GM19395 (cell line): ENCODE results near the gene FARP1.

Source experiments
- ATAC-seq: cut with Tn5 transposase; IDR thresholded peaks from one replicate; pipeline ENCODE4 v1.9.1; 2021; ENCODE audit warnings: mild to moderate bottlenecking, moderate library complexity; ENCODE audit not compliant: unreplicated experiment

Gene FARP1

GRCh38 chr13:98142380-98143156 is at the start of gene FARP1:
Gene FARP1 (plus strand): TSS chr13:98143094. CDS start chr13:98213243, 70,149 bp downstream.
- peak; percentile 67 for ATAC-seq

DNA sequence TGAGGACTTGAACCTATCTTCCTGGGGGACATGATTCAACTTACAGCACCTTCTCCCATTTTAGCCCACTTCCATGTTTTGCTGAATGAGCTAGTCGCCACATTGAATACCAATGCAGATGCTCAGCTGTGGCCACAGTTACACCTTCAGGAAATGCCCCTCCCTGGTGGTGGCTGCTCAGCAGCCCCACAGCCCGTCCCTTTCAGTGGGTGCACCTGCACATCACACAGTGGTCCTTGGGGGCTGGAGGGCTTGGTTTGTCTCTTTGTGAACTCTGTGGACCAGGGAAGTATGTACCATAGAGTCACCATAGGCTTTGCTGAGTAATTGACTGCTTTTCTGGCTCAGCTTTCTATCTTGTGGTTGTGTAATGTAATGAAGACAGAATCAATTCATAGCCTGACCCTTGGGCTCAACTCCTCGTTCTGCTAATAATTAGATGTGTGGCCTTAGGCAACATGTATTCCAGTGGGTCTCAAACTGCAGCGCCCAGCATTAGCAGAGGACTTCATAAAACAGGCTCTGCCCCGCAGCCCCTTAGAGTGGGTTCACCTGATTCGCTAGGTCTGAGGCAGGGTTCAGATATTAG is 48.1 kb upstream of the FARP1 start:
- ATAC-seq, result no peak

GRCh38 chr13:98096059-98096458 is 46.8 kb upstream of the FARP1 start:
- no peak for ATAC-seq

GRCh38 chr13:98097749-98098148 is 45.1 kb upstream of the FARP1 start:
- no peak for ATAC-seq

DNA sequence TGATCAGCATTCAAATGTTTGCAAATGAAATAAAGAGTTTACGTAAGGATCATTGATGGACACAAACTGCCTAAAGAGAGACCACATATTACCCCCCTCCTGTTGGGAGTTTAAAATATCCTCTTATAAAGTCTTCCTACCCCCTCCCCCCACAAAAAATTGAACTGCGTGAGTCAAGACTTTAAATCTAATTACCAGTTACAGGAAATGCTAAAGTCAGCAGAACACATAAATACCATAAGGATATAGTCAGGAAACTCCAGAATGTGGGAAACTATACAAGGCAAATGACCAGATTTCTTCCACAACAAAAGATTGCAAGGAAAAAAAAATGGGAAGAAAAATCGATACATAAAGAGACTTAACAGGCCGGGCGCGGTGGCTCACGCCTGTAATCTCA is 44.4 kb upstream of the FARP1 start:
- no peak for ATAC-seq

- ATAC-seq, result no peak
These were observed 43.3 kb upstream of the FARP1 start for GRCh38 chr13:98099627-98100026.

DNA sequence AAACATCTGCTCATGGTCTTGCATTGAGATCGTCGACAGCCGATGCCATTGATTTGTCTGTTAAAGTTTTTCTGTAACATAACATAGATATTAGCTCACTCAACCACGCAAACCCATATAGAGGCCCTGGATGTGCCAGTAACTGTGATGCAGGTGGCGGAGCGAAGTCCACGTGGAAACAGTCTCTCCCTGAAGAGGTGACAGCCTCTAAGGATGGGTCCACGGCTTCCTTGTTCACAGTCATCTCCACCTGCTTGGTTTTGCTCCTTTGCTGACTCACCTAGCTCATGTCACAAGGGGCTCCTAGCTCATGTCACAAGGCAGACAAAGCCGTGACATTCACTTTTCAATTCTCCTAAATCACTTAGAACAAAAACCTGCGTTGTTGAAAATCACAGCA is 42.4 kb upstream of the FARP1 start:
- ATAC-seq, result no peak

GRCh38 chr13:98103531-98103930 is 39.4 kb upstream of the FARP1 start:
- ATAC-seq, result no peak

GRCh38 chr13:98103942-98104880 is 38.7 kb upstream of the FARP1 start:
- ATAC-seq, result no peak

DNA sequence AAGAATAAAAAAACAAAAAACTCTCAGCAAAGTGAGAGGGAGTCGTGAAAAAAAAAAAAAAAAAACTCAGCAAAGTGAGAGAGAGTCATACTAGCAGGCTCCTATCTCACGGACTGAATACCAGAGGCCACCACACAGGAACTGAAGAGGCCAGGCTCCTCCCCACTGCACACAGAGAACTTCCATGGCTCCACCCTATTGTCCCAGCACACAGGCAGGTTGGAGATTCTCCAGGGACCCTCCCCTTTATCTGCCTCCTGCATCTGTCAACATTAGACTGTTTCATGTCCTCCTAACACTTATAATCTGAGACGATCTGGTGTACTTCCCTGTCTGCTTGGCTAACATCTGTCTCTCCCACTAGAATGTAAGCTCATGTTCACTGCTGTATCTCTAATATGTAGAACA is 37.0 kb upstream of the FARP1 start:
- no peak for ATAC-seq

DNA sequence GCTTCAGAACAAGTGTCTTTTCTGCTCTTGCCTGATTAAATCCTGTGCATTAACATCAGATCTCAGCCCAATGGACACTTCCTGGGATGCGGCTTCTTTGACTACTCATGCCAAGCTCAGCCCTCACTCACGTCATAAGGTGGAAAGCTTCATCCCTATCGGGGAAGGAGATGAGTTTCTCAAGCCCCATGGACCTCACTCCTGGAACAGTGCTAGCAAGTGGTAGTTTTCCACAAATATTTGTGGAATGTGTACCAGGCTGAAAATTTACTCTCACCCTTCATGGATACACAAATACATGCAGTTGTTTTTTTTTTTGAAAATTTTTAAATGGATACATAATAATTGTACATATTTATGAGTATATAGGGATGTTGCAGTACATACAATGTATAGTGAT is 34.6 kb upstream of the FARP1 start:
- no peak for ATAC-seq

DNA sequence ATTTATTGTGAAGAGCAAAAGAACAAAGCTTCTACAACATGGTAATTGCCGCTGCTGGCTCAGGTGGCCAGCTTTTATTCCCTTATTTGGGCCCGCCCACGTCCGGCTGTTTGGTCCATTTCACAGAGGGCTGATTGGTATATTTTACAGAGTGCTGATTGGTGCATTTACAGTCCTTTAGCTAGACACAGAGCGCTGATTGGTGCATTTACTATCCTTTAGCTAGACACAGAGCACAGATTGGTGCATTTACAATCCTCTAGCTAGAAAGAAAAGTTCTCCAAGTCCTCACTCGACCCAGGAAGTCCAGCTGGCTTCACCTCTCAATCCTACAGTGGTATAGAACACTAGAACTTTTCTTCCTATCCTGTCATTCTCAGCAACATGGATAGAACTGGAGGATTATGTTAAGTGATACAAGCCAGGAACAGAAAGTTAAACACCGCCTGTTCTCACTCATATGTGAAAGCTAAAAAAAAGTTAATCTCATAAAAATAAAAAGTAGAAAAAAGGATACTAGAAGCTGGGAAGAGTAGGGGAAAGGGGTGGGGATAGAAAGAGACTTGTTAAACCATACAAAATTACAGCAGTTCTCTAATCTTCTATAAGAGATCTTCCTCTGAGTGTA is 33.6 kb upstream of the FARP1 start:
- ATAC-seq, result no peak

GRCh38 chr13:98110749-98111148 is 32.1 kb upstream of the FARP1 start:
- no peak for ATAC-seq

GRCh38 chr13:98111168-98112098 is 31.5 kb upstream of the FARP1 start:
- no peak for ATAC-seq

GRCh38 chr13:98112456-98112855 is 30.4 kb upstream of the FARP1 start:
- ATAC-seq, result no peak

DNA sequence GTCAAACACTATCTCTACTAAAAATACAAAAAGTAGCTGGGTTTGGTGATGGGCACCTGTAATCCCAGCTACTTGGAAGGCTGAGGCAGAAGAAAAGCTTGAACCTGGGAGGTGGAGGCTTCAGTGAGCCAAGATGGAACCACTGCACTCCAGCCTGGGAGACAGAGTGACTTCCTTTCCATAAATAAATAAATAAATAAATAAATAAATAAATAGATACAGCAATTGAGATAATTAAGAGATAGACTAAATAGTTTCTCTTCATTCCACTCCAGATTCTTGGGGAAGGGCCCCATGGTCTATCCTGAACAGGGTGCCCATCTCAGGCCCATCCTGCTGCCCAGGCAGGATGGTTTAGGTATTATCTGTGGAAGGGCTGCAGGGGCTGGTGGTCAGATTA is 24.0 kb upstream of the FARP1 start:
- ATAC-seq, result no peak

DNA sequence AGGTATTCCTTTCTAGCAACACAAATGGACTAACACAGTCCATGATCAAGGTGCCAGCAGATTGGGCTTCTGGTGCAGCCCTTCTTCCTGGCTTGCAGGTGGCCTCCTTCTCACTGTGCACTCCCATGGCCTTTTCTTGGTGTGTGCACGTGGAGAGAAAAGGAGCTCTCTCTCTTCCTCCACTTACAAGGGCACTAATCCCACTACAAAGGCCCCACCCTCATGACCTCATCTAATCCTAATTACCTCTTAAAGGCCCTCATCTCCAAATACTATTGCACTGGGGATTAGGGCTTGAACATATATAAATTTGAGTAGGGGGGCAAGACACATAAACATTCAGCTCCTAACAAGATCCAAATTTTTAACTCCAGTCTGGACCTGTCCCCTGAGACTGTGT is 19.7 kb upstream of the FARP1 start:
- ATAC-seq, result no peak

GRCh38 chr13:98129059-98129746 is 13.7 kb upstream of the FARP1 start:
- no peak for ATAC-seq

GRCh38 chr13:98133946-98134345 is 8.9 kb upstream of the FARP1 start:
- ATAC-seq, result peak; percentile 79
